ENCODE results near the gene ADARB1.

The ADARB1 gene

GRCh38 chr21:45091550-45092322 is 17.4 kb downstream of the ADARB1 start:
- Histone ChIP-seq H3K27ac (ENCODE audit: extremely low read depth, low read depth, low read length) (no peak overlapping the region), H3K9me3 (ENCODE audit: control insufficient read depth, insufficient read depth, low read depth, low read length) (no peaks in the 10 kb centered on the region), H3K36me3 (ENCODE audit: control insufficient read depth in 2 of 2, insufficient read depth in 1 of 2, low read length in 2 of 2) (no peaks in the 10 kb centered on the region), H3K4me3 (ENCODE audit: low read depth, low read length) (no peak overlapping the region), H3K4me1 (ENCODE audit: control insufficient read depth, insufficient read depth, low read length) (no peaks in the 10 kb centered on the region; the same call in 1 of the 2 replicates)
- ChIA-PET POLR2A (no interaction called here), CTCF (interaction anchor here (0.7 to 4.8 kb wide), 6 partner anchors 11 to 481 kb away, joined by 3 to 26 read pairs (median 4); no protein-coding TSS in a partner anchor)
- TF ChIP-seq ZBTB17 (tag by site-specific recombination; IDR thresholded peaks at IDR 0.05), result peak; percentile 48
- TF ChIP-seq, protein P1, sequence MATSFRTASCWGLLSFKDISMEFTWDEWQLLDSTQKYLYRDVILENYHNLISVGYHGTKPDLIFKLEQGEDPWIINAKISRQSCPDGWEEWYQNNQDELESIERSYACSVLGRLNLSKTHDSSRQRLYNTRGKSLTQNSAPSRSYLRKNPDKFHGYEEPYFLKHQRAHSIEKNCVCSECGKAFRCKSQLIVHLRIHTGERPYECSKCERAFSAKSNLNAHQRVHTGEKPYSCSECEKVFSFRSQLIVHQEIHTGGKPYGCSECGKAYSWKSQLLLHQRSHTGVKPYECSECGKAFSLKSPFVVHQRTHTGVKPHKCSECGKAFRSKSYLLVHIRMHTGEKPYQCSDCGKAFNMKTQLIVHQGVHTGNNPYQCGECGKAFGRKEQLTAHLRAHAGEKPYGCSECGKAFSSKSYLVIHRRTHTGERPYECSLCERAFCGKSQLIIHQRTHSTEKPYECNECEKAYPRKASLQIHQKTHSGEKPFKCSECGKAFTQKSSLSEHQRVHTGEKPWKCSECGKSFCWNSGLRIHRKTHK (tag by site-specific recombination; IDR thresholded peaks at IDR 0.05), result no peak
- no peak for TF ChIP-seq GLIS2 (tag by site-specific recombination; IDR thresholded peaks at IDR 0.05)
- TF ChIP-seq IKZF3 (tag by site-specific recombination; IDR thresholded peaks at IDR 0.05), result 0 out of 2 replicates have a peak, but pooled peaks have one; percentile 15
- no peak for TF ChIP-seq ZNF404 (tag by site-specific recombination; IDR thresholded peaks at IDR 0.05)
- TF ChIP-seq ZNF24 (tag by site-specific recombination; IDR thresholded peaks at IDR 0.05), result no peak
- no peak for TF ChIP-seq ZNF132 (tag by site-specific recombination; IDR thresholded peaks at IDR 0.05; ENCODE audit: borderline replicate concordance)
- TF ChIP-seq, protein P2, sequence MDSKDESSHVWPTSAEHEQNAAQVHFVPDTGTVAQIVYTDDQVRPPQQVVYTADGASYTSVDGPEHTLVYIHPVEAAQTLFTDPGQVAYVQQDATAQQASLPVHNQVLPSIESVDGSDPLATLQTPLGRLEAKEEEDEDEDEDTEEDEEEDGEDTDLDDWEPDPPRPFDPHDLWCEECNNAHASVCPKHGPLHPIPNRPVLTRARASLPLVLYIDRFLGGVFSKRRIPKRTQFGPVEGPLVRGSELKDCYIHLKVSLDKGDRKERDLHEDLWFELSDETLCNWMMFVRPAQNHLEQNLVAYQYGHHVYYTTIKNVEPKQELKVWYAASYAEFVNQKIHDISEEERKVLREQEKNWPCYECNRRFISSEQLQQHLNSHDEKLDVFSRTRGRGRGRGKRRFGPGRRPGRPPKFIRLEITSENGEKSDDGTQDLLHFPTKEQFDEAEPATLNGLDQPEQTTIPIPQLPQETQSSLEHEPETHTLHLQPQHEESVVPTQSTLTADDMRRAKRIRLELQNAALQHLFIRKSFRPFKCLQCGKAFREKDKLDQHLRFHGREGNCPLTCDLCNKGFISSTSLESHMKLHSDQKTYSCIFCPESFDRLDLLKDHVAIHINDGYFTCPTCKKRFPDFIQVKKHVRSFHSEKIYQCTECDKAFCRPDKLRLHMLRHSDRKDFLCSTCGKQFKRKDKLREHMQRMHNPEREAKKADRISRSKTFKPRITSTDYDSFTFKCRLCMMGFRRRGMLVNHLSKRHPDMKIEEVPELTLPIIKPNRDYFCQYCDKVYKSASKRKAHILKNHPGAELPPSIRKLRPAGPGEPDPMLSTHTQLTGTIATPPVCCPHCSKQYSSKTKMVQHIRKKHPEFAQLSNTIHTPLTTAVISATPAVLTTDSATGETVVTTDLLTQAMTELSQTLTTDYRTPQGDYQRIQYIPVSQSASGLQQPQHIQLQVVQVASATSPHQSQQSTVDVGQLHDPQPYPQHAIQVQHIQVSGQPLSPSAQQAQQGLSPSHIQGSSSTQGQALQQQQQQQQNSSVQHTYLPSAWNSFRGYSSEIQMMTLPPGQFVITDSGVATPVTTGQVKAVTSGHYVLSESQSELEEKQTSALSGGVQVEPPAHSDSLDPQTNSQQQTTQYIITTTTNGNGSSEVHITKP (tag by site-specific recombination; IDR thresholded peaks at IDR 0.05), result no peak
- TF ChIP-seq, protein P3, sequence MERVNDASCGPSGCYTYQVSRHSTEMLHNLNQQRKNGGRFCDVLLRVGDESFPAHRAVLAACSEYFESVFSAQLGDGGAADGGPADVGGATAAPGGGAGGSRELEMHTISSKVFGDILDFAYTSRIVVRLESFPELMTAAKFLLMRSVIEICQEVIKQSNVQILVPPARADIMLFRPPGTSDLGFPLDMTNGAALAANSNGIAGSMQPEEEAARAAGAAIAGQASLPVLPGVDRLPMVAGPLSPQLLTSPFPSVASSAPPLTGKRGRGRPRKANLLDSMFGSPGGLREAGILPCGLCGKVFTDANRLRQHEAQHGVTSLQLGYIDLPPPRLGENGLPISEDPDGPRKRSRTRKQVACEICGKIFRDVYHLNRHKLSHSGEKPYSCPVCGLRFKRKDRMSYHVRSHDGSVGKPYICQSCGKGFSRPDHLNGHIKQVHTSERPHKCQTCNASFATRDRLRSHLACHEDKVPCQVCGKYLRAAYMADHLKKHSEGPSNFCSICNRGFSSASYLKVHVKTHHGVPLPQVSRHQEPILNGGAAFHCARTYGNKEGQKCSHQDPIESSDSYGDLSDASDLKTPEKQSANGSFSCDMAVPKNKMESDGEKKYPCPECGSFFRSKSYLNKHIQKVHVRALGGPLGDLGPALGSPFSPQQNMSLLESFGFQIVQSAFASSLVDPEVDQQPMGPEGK (tag by site-specific recombination; IDR thresholded peaks at IDR 0.05), result no peak
- TF ChIP-seq EGR2 (tag by site-specific recombination; IDR thresholded peaks at IDR 0.05; ENCODE audit: low read depth), result peak; percentile 80
- TF ChIP-seq ZFHX2 (tag by site-specific recombination; conservative IDR thresholded peaks at IDR 0.05), result peak; percentile 75
- TF ChIP-seq ZIC2 (tag by site-specific recombination; IDR thresholded peaks at IDR 0.05), result peak; percentile 84

DNA sequence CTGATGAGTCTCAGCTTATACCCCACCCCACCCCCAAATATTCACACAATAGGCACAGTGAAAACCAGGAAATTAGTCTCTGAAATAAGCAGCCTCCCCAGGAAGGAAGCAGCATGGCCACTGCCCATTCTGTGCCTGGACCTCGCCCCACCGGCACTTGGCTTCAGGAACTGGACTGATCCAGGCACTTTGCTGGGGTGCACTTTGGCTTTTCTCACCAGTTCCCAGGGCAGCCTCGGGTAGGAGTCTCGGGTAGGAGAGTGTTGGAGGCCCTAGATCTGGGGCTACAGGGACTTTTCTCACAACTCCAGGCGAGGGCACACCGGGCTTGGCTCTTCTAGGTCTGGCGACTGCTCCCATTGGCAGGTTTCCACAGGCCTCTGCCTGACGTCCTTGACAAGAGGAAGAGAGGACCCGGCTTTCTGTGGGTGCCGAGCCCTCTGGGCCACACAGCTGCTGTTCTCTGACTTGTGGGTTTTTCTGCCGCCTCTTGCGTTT is 18.7 kb downstream of the ADARB1 start:
- Histone ChIP-seq H3K36me3 (ENCODE audit: control insufficient read depth in 2 of 2, insufficient read depth in 1 of 2, low read length in 2 of 2) (no peaks in the 10 kb centered on the region), H3K4me3 (ENCODE audit: low read depth, low read length) (no peak overlapping the region), H3K4me1 (ENCODE audit: control insufficient read depth, insufficient read depth, low read length) (no peaks in the 10 kb centered on the region), H3K27ac (ENCODE audit: extremely low read depth, low read depth, low read length) (no peak overlapping the region), H3K9me3 (ENCODE audit: control insufficient read depth, insufficient read depth, low read depth, low read length) (no peaks in the 10 kb centered on the region)
- POLR2A ChIA-PET, result no interaction called here
- CTCF ChIA-PET, result interaction anchor here (0.6 to 4.8 kb wide), 3 partner anchors 33 to 911 kb away, joined by 3 to 26 read pairs (median 3); no protein-coding TSS in a partner anchor
- TF ChIP-seq, protein P4, sequence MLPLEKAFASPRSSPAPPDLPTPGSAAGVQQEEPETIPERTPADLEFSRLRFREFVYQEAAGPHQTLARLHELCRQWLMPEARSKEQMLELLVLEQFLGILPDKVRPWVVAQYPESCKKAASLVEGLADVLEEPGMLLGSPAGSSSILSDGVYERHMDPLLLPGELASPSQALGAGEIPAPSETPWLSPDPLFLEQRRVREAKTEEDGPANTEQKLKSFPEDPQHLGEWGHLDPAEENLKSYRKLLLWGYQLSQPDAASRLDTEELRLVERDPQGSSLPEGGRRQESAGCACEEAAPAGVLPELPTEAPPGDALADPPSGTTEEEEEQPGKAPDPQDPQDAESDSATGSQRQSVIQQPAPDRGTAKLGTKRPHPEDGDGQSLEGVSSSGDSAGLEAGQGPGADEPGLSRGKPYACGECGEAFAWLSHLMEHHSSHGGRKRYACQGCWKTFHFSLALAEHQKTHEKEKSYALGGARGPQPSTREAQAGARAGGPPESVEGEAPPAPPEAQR (tag by site-specific recombination; IDR thresholded peaks at IDR 0.05), result no peak
- TF ChIP-seq ZNF426 (tag by site-specific recombination; IDR thresholded peaks at IDR 0.05), result no peak
- TF ChIP-seq ZSCAN16 (tag by site-specific recombination; IDR thresholded peaks at IDR 0.05), result no peak
- TF ChIP-seq ZFP3 (tag by site-specific recombination; IDR thresholded peaks at IDR 0.05; ENCODE audit: low read depth), result no peak
- no peak for TF ChIP-seq ZNF214 (tag by site-specific recombination; IDR thresholded peaks at IDR 0.05; ENCODE audit: borderline replicate concordance)
- no peak for TF ChIP-seq ZNF148 (tag by site-specific recombination; IDR thresholded peaks at IDR 0.05; ENCODE audit: borderline replicate concordance)
- TF ChIP-seq, protein P5, sequence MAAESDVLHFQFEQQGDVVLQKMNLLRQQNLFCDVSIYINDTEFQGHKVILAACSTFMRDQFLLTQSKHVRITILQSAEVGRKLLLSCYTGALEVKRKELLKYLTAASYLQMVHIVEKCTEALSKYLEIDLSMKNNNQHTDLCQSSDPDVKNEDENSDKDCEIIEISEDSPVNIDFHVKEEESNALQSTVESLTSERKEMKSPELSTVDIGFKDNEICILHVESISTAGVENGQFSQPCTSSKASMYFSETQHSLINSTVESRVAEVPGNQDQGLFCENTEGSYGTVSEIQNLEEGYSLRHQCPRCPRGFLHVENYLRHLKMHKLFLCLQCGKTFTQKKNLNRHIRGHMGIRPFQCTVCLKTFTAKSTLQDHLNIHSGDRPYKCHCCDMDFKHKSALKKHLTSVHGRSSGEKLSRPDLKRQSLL (tag by site-specific recombination; IDR thresholded peaks at IDR 0.05), result no peak
